Mesothelial cell of epicardium (in vitro differentiated cells): Measurements from ENCODE around the gene ALPI. TPM values are rescaled to one million over a fixed set of nuclear protein-coding genes. Genes with fewer than 3 reads are reported as not detected.

Experiments used
- DNase-seq, 2 experiments: peaks; one replicate each; pipeline ENCODE4 v3.0.0; 2021; ENCODE audit warnings: low spot score in 2 of 2; ENCODE audit not compliant: unreplicated experiment in 2 of 2
- H3K27ac Mint-ChIP-seq: 2 replicates; pipeline ENCODE4 v1.8.0; 2021; ENCODE audit warnings: mixed read lengths
- H3K27me3 Mint-ChIP-seq: 2 replicates; pipeline ENCODE4 v1.8.0; 2021; ENCODE audit warnings: low read depth, mixed read lengths
- H3K36me3 Mint-ChIP-seq: 2 replicates; pipeline ENCODE4 v1.8.0; 2021; ENCODE audit warnings: mixed read lengths
- H3K4me1 Mint-ChIP-seq: 2 replicates; pipeline ENCODE4 v1.8.0; 2021; ENCODE audit warnings: mixed read lengths
- H3K4me3 Mint-ChIP-seq: 2 replicates; pipeline ENCODE4 v1.8.0; 2021; ENCODE audit warnings: mild to moderate bottlenecking, moderate library complexity, mixed read lengths
- H3K9me3 Mint-ChIP-seq: 2 replicates; pipeline ENCODE4 v1.8.0; 2021; ENCODE audit warnings: mixed read lengths
- total RNA-seq: library from RNA; stranded (reverse); gene quantifications from 3 replicates; pipeline ENCODE4 v1.2.1, GENCODE V29; 2021
- TF ChIP-seq, protein P1 (sequence below): fragments of 200-600 bp; sonication (generic); IDR thresholded peaks from one replicate; pipeline ENCODE4 v1.5.0; 2021; ENCODE audit warnings: antibody characterized with exemption; ENCODE audit not compliant: unreplicated experiment

Gene ALPI
- total RNA-seq, 1 donor from 2014 or later, result not detected

DNA sequence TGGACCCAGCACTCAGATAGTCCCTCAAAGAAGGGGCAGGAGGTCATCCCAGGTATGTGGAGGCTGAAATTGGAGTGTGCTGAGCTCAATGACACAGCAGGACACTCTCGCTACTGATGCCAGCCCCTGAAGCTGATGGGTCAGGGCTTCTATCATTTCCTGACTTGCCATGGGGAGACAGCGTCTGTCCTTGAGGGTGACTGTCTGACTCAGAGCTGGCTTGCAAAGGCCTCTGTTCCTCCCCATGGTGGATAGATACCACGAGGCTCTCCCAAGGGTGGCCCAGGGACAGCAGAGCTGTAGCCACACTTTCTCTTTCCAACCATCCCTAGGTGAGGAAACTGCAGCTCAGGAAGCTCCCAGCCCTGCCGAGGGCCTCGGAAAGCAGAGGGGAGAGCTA lies 38.5 kb upstream of the ALPI start:
- no peak overlapping the region for H3K27ac Mint-ChIP-seq
- peaks cover 91% of the 10 kb centered on the region for H3K27me3 Mint-ChIP-seq
- no peak for DNase-seq
- H3K4me1 Mint-ChIP-seq, result peaks cover 13% of the 10 kb centered on the region
- TF ChIP-seq, protein P1, sequence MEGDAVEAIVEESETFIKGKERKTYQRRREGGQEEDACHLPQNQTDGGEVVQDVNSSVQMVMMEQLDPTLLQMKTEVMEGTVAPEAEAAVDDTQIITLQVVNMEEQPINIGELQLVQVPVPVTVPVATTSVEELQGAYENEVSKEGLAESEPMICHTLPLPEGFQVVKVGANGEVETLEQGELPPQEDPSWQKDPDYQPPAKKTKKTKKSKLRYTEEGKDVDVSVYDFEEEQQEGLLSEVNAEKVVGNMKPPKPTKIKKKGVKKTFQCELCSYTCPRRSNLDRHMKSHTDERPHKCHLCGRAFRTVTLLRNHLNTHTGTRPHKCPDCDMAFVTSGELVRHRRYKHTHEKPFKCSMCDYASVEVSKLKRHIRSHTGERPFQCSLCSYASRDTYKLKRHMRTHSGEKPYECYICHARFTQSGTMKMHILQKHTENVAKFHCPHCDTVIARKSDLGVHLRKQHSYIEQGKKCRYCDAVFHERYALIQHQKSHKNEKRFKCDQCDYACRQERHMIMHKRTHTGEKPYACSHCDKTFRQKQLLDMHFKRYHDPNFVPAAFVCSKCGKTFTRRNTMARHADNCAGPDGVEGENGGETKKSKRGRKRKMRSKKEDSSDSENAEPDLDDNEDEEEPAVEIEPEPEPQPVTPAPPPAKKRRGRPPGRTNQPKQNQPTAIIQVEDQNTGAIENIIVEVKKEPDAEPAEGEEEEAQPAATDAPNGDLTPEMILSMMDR, result no peak
- no peak overlapping the region for H3K4me3 Mint-ChIP-seq
- peaks cover 6% of the 10 kb centered on the region for H3K9me3 Mint-ChIP-seq
- H3K36me3 Mint-ChIP-seq, result peaks cover under 1% of the 10 kb centered on the region

DNA sequence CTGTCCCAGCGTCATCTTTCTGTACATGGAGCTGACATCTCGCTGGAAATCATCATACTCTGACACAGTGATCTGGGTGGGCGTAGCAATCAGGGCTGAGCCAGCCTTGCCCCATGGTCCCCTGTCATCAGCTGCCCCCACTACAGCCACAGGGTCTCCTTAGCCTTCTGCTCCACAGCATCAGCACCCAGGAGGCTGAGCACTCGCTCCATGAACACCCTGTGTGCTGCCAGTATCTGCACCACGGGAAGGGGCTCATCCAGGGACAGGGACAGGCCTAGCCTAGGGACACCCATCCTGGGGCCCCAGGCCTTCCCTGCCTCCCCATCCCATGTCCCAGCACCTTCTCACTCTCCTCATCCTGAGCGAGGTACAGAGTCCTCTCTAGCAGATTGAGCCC lies 37.9 kb upstream of the ALPI start:
- Mint-ChIP-seq H3K4me1 (peaks cover 13% of the 10 kb centered on the region), H3K27ac (no peak overlapping the region), H3K27me3 (peaks cover 91% of the 10 kb centered on the region), H3K4me3 (peak overlapping the region; percentile 43), H3K9me3 (peaks cover 10% of the 10 kb centered on the region), H3K36me3 (peaks cover 4% of the 10 kb centered on the region)
- no peak for DNase-seq
- TF ChIP-seq, protein P1, result no peak

DNA sequence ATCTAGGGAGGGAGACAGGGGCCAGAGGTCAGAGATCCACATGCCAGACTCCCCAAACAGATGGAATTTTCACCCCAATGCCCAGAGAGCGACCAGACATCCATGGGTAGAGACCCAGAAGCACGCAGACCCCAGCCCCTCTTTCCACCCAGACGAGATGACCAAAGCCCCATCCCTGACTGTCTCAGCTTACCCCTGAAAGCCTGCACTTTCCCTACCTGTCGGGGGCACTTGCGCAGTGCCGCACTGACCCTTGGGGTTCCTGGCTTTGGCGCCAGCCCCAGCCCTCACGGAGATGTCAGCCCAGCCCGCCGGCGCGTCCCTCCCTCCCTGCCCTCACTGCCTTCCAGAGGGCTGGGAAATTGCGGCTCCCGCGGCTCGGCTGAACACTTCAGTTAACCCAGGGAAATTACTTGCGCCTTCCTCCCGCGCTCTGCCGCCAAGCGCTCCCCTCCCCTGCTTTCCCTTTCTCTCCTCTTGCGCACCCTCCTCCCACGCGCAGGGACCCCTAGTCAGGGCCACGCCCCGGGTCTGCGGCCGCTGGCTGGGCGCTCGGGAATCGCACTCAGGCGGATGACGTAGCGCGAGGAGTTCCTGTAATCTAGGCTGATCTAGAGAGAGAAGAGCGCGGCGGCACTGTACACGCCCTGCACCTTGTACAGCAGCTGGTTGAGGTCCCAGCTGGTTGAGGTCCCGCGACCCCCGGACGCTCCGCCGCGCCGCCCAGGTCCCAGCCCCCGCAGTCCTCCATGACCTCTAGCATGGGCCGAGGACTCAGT lies 37.3 kb upstream of the ALPI start:
- no peak for DNase-seq
- TF ChIP-seq, protein P1, result no peak
- peak overlapping the region; percentile 66 for H3K4me3 Mint-ChIP-seq
- peaks cover 91% of the 10 kb centered on the region for H3K27me3 Mint-ChIP-seq
- peaks cover 4% of the 10 kb centered on the region for H3K36me3 Mint-ChIP-seq
- peaks cover 13% of the 10 kb centered on the region for H3K4me1 Mint-ChIP-seq
- peaks cover 10% of the 10 kb centered on the region for H3K9me3 Mint-ChIP-seq
- H3K27ac Mint-ChIP-seq, result no peak overlapping the region

DNA sequence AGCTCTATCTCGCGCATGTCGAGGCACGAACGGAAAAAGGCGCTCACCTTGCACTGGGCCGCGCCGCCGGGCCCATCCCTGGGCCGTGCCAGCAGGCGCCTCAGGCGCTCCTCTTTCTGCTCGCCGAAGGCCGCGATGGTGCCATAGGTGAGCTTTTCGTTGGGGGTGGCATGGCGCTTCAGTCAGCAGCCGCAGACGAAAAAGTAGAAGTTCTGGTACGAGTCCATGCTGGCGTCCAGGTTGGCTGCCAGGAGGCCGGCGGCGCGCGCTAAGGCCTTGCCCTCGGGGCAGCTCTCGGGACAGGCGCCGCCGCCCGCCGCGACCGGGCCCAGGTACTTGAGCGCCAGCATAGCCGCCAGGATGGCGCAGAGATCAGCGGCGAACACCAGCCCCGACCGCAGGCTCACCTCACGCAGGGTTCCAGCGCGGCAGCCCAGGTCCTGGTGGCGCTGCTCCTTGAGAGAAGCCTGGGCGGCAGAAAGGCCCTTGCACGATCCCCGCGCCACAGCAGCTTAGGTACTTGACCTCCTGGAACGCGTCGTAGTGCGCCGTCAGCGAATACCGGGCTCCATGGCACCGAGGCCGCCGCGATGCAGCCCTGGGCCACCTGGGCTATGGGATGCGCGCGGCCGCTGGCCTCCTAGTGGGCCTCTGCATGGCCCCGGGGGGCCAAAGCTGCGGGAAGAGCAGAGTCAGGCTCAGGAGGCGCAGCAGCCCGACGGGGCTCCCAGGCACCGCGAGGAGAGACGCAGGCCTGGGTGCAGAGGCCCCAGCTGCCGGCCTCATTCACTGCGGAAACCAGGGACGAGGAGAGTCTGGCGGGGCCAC lies 36.5 kb upstream of the ALPI start:
- Mint-ChIP-seq H3K4me3 (peak overlapping the region; percentile 66), H3K36me3 (peaks cover 4% of the 10 kb centered on the region), H3K9me3 (peaks cover 10% of the 10 kb centered on the region), H3K27me3 (peaks cover 93% of the 10 kb centered on the region), H3K4me1 (peaks cover 13% of the 10 kb centered on the region), H3K27ac (no peak overlapping the region)
- DNase-seq, result no peak
- TF ChIP-seq, protein P1, result no peak

DNA sequence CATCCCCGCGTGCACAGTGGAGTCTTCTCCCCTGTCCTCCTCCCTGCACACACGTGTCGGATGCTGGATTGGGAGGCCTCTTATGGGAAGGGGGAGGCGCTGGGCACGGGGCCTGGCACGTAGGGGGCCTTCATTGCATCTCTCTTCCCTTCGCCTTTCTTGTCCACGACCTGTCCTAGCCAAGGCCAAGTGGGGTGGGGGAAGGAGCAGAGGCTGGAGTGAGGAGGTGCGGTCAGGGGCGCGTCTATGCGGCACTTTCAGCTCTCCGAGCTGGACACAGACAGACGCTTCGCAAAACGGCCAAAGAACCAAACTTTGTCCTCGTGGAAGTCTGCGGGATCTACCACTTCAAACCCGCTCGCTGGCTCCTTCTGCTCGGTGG lies 35.9 kb upstream of the ALPI start:
- Mint-ChIP-seq H3K27me3 (peaks cover 96% of the 10 kb centered on the region), H3K4me3 (peak overlapping the region; percentile 64), H3K27ac (no peak overlapping the region), H3K36me3 (peaks cover 4% of the 10 kb centered on the region), H3K9me3 (peaks cover 10% of the 10 kb centered on the region), H3K4me1 (peaks cover 13% of the 10 kb centered on the region)
- DNase-seq, result no peak
- TF ChIP-seq, protein P1, result no peak
